ENCODE data around the gene EPHB1.

DNA sequence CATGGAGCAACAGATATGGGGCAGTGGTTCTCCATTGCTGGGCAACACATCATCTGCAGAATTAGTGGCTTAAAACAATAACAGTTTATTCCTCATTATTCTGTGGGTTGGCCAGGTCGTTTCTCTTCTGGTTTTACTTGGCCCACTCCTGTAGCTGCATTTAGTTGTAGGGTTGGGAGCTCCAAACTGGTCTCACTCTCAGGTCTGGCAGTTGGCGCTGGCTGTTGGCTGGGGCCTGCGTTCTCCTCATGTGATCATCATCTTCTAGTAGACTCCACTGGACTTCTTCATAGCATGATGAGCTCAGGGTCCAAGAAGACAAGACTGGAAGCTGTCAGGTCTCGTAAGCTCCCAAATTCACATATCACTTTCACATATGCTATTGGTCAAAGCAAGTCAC lies 91.9 kb downstream of the EPHB1 start:
- TF ChIP-seq, protein P1, sequence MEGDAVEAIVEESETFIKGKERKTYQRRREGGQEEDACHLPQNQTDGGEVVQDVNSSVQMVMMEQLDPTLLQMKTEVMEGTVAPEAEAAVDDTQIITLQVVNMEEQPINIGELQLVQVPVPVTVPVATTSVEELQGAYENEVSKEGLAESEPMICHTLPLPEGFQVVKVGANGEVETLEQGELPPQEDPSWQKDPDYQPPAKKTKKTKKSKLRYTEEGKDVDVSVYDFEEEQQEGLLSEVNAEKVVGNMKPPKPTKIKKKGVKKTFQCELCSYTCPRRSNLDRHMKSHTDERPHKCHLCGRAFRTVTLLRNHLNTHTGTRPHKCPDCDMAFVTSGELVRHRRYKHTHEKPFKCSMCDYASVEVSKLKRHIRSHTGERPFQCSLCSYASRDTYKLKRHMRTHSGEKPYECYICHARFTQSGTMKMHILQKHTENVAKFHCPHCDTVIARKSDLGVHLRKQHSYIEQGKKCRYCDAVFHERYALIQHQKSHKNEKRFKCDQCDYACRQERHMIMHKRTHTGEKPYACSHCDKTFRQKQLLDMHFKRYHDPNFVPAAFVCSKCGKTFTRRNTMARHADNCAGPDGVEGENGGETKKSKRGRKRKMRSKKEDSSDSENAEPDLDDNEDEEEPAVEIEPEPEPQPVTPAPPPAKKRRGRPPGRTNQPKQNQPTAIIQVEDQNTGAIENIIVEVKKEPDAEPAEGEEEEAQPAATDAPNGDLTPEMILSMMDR (IDR thresholded peaks at IDR 0.05), result no peak
- TF ChIP-seq POLR2A (IDR thresholded peaks at IDR 0.05) (no peak), POLR2AphosphoS5 (IDR thresholded peaks at IDR 0.05) (no peak)

All from transverse colon (tissue), 4 donors.